Suprapubic skin (tissue), 4 donors: ENCODE measurements around the gene GTF2A1L. TPM values are rescaled to one million over a fixed set of nuclear protein-coding genes. Genes with fewer than 3 reads are reported as not detected.
"Not testable (repeated sequence)": the region's sequence is repeated elsewhere in the genome, so short reads cannot be mapped to it uniquely, and the experiment has no call there.

Experiments
- DNase-seq, 2 donors: peaks; one replicate each; pipeline ENCODE4 v3.0.0-alpha.2; 2019; ENCODE audit warnings: low spot score in 2 of 2
- H3K27ac ChIP-seq: fragments of 200-600 bp; sonication (generic); one replicate; pipeline ENCODE4 v1.5.1; 2019
- H3K27me3 ChIP-seq: fragments of 200-600 bp; sonication (generic); one replicate; pipeline ENCODE4 v1.5.1; 2019
- H3K36me3 ChIP-seq: fragments of 200-600 bp; sonication (generic); one replicate; pipeline ENCODE4 v1.5.1; 2019
- H3K4me1 ChIP-seq: fragments of 200-600 bp; sonication (generic); one replicate; pipeline ENCODE4 v1.5.1; 2019
- H3K4me3 ChIP-seq: fragments of 200-600 bp; sonication (generic); one replicate; pipeline ENCODE4 v1.5.1; 2019; ENCODE audit warnings: mild to moderate bottlenecking
- H3K9me3 ChIP-seq: fragments of 200-600 bp; sonication (generic); one replicate; pipeline ENCODE4 v1.5.1; 2019
- EP300 ChIP-seq: sonication (generic); formaldehyde crosslinking; IDR thresholded peaks from one replicate; pipeline ENCODE4 v1.6.1; 2017; ENCODE audit warnings: antibody characterized with exemption
- POLR2A ChIP-seq, 2 donors: fragments of 450-650 bp; IDR thresholded peaks; one replicate each; pipeline ENCODE4 v1.6.1; 2017; ENCODE audit warnings: antibody characterized with exemption in 2 of 2, mild to moderate bottlenecking in 2 of 2, moderate library complexity in 2 of 2
- POLR2AphosphoS5 ChIP-seq, 3 donors: sonication (generic); formaldehyde crosslinking; IDR thresholded peaks; one replicate each; pipeline ENCODE4 v1.6.1; 2017; ENCODE audit warnings: antibody characterized with exemption in 3 of 3
- WGBS: methylation state at CpG from one replicate; pipeline ENCODE4 v1.1.5; 2018; 5-methylcytosine and 5-hydroxymethylcytosine counted together
- total RNA-seq, 4 donors: library from RNA; depleted of rRNA; stranded (reverse); fragments of >200 nt; gene quantifications; one replicate each; pipeline ENCODE4 v1.1.0, GENCODE V29; 2016
- TF ChIP-seq, protein P1 (sequence below), 2 donors: fragments of 200-600 bp in 1 of 2; fragments of 450-650 bp in 1 of 2; sonication (generic) in 1 of 2; IDR thresholded peaks; one replicate each; pipeline ENCODE4 v1.5.1; 2016 to 2019; ENCODE audit warnings: antibody characterized with exemption in 2 of 2, mild to moderate bottlenecking in 1 of 2, moderate library complexity in 1 of 2

GTF2A1L gene
- total RNA-seq, 4 donors from 2014 or later: 1.0 to 2.9 (median 1.1) TPM; not detected in 1

DNA sequence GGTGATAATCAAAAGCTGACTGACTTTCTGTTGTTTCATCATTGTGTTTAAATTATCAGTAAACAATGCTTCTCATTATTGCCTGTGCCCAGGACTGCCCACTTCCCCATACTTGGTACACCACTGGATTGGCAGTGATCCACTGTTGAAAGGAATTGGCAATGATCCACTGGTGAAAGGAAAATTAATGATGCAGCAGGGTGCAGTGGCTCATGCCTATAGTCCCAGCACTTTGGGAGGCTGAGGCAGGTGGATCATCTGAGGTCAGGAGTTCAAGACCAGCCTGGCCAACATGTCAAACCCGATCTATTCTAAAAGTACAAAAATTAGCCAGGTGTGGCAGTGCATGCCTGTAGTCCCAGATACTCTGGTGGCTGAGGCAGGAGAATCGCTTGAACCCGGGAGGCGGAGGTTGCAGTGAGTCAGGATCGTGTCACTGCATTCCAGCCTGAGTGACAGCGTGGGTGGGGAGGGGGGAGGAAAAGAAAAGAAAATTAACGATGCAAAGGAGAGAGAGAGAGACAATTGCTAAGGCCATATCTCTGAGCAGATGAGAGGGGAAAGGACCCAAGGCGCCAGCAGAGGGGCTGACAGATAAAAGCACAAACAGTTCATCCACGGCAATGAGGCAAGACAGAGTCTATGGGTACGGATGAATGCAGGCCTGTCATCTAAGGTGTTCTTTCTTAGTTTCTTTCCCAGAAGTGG lies 10.2 kb upstream of the GTF2A1L start:
- no peak for TF ChIP-seq EP300
- TF ChIP-seq, protein P1, sequence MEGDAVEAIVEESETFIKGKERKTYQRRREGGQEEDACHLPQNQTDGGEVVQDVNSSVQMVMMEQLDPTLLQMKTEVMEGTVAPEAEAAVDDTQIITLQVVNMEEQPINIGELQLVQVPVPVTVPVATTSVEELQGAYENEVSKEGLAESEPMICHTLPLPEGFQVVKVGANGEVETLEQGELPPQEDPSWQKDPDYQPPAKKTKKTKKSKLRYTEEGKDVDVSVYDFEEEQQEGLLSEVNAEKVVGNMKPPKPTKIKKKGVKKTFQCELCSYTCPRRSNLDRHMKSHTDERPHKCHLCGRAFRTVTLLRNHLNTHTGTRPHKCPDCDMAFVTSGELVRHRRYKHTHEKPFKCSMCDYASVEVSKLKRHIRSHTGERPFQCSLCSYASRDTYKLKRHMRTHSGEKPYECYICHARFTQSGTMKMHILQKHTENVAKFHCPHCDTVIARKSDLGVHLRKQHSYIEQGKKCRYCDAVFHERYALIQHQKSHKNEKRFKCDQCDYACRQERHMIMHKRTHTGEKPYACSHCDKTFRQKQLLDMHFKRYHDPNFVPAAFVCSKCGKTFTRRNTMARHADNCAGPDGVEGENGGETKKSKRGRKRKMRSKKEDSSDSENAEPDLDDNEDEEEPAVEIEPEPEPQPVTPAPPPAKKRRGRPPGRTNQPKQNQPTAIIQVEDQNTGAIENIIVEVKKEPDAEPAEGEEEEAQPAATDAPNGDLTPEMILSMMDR (IDR thresholded peaks at IDR 0.05): no peak
- no peak for TF ChIP-seq POLR2A (IDR thresholded peaks at IDR 0.05)
- no peak for TF ChIP-seq POLR2AphosphoS5 (IDR thresholded peaks at IDR 0.05)
- DNase-seq: no peak
- WGBS: 74% methylated on average over 10 of the region's 10 CpGs
- no peak overlapping the region for H3K4me3 ChIP-seq
- no peaks in the 10 kb centered on the region for H3K4me1 ChIP-seq
- no peaks in the 10 kb centered on the region for H3K36me3 ChIP-seq
- H3K27ac ChIP-seq: no peak overlapping the region
- no peaks in the 10 kb centered on the region for H3K27me3 ChIP-seq
- H3K9me3 ChIP-seq: no peaks in the 10 kb centered on the region

DNA sequence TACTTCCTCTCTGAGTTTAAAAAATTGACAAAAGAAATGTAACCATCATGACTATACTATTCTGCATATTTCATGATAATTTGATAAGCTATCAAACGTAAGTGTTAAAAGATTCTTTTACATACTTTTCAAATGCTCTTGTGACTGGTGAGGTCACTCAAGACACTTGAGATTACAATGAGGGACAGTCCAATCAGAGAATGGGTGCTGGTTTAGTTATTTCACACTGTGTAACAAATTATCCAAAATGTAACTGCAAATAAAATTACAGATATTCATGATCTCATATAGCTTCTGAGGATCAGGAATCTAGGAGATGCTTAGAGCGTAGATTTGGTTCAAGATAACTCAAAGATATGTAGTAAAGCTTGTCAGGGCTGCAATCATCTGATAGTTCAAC lies 4.4 kb upstream of the GTF2A1L start:
- Histone ChIP-seq H3K4me1 (no peaks in the 10 kb centered on the region), H3K27me3 (no peaks in the 10 kb centered on the region), H3K27ac (no peak overlapping the region), H3K36me3 (no peaks in the 10 kb centered on the region), H3K9me3 (no peaks in the 10 kb centered on the region), H3K4me3 (no peak overlapping the region)
- WGBS: 85% methylated on average over 2 of the region's 2 CpGs
- DNase-seq: no peak
- no peak for TF ChIP-seq POLR2AphosphoS5 (IDR thresholded peaks at IDR 0.05)
- no peak for TF ChIP-seq POLR2A (IDR thresholded peaks at IDR 0.05)
- TF ChIP-seq EP300: no peak
- TF ChIP-seq, protein P1 (IDR thresholded peaks at IDR 0.05): no peak

DNA sequence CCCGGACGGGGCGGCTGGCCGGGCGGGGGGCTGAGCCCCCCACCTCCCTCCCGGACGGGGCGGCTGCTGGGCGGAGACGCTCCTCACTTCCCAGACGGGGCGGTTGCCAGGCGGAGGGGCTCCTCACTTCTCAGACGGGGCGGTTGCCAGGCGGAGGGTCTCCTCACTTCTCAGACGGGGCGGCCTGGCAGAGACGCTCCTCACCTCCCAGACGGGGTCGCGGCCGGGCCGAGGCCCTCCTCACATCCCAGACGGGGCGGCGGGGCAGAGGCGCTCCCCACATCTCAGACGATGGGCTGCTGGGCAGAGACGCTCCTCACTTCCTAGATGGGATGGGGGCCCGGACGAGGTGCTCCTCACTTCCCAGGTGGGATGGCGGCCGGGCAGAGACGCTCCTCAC lies 3.1 kb upstream of the GTF2A1L start:
- not testable (repeated sequence) for H3K27ac ChIP-seq, DNase-seq, H3K27me3 ChIP-seq, H3K4me1 ChIP-seq, H3K4me3 ChIP-seq, H3K36me3 ChIP-seq, H3K9me3 ChIP-seq
- WGBS: 98% methylated on average over 15 of the region's 35 CpGs

DNA sequence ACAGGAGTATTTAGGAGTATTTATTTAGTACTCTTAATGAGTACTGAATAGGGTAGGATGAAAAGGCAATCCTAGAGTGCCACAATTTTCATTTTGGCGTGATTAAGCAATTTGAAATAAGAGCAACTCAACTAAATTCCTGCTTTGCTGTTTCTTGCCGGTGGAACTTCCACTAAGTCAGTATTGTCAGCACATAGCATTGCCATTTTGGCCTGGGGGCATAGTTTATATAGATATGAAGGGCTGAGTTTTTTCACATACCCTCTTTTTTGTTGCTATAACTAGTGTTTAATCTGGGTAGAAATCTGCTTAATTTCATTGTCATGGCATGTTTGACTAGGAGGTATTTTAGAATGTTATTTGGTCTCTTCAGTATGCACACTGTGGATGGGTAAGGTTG lies 1.9 kb downstream of the GTF2A1L start:
- TF ChIP-seq, protein P1 (IDR thresholded peaks at IDR 0.05): no peak
- TF ChIP-seq POLR2A (IDR thresholded peaks at IDR 0.05) (no peak), POLR2AphosphoS5 (IDR thresholded peaks at IDR 0.05) (no peak), EP300 (no peak)
- Histone ChIP-seq H3K36me3 (no peaks in the 10 kb centered on the region), H3K4me1 (no peaks in the 10 kb centered on the region), H3K27ac (no peak overlapping the region), H3K9me3 (no peaks in the 10 kb centered on the region), H3K27me3 (no peaks in the 10 kb centered on the region), H3K4me3 (no peak overlapping the region)
- DNase-seq: no peak
- 53% methylated on average over 2 of the region's 2 CpGs for WGBS

DNA sequence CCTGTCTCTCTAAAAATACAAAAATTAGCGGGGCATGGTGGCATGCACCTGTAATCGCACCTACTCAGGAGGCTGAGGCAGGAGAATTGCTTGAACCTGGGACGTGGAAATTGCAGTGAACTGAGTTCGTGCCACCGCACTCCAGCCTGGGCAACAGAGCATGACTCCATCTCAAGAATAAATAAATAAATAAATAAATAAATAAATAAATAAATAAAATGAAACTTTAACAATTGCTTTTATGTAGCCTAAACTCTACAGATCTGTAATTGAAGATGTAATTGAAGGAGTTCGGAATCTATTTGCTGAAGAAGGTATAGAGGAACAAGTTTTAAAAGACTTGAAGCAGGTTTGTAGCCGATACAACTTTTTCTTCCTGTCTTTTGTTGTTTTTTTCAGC lies 2.9 kb downstream of the GTF2A1L start:
- no peak for DNase-seq
- Histone ChIP-seq H3K4me1 (no peaks in the 10 kb centered on the region), H3K4me3 (no peak overlapping the region), H3K9me3 (no peaks in the 10 kb centered on the region), H3K27me3 (no peaks in the 10 kb centered on the region), H3K36me3 (no peaks in the 10 kb centered on the region), H3K27ac (no peak overlapping the region)
- WGBS: 94% methylated on average over 7 of the region's 7 CpGs
- TF ChIP-seq EP300 (no peak), POLR2AphosphoS5 (IDR thresholded peaks at IDR 0.05) (no peak), POLR2A (IDR thresholded peaks at IDR 0.05) (no peak)
- TF ChIP-seq, protein P1 (IDR thresholded peaks at IDR 0.05): no peak

DNA sequence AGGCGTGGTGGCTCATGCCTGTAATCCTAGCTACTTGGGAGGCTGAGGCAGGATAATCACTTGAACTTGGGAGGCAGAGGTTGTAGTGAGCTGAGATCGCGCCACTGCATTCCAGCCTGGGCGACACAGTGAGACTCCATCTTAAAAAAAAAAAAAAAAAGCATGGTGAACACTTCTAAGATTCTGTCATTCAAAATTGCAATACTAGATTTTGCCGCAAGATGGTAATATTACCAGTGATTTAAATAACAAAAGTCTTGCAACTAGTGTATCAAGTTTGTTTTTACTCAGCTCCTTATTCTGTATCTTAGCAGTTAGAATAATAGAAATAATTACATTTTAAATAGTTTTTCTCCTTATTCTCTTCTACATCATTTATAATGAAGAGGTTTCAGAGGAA lies 5.0 kb downstream of the GTF2A1L start:
- WGBS: 85% methylated on average over 5 of the region's 5 CpGs
- not testable (repeated sequence) for H3K36me3 ChIP-seq

More for the DNA sequence above, 5.0 kb downstream of the GTF2A1L start:
- H3K27me3 ChIP-seq, DNase-seq, H3K4me3 ChIP-seq, H3K4me1 ChIP-seq, H3K9me3 ChIP-seq, H3K27ac ChIP-seq: not testable (repeated sequence)
